Measurements from ENCODE around the gene WHAMM. TPM values are rescaled to one million over a fixed set of nuclear protein-coding genes. Genes with fewer than 3 reads are reported as not detected.

The WHAMM gene, protein sequence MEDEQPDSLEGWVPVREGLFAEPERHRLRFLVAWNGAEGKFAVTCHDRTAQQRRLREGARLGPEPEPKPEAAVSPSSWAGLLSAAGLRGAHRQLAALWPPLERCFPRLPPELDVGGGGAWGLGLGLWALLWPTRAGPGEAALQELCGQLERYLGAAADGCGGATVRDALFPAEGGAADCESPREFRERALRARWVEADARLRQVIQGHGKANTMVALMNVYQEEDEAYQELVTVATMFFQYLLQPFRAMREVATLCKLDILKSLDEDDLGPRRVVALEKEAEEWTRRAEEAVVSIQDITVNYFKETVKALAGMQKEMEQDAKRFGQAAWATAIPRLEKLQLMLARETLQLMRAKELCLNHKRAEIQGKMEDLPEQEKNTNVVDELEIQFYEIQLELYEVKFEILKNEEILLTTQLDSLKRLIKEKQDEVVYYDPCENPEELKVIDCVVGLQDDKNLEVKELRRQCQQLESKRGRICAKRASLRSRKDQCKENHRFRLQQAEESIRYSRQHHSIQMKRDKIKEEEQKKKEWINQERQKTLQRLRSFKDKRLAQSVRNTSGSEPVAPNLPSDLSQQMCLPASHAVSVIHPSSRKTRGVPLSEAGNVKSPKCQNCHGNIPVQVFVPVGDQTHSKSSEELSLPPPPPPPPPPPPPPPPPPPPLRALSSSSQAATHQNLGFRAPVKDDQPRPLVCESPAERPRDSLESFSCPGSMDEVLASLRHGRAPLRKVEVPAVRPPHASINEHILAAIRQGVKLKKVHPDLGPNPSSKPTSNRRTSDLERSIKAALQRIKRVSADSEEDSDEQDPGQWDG
- 10 to 100 TPM; 16.5 to 17.8 TPM for total RNA-seq

DNA sequence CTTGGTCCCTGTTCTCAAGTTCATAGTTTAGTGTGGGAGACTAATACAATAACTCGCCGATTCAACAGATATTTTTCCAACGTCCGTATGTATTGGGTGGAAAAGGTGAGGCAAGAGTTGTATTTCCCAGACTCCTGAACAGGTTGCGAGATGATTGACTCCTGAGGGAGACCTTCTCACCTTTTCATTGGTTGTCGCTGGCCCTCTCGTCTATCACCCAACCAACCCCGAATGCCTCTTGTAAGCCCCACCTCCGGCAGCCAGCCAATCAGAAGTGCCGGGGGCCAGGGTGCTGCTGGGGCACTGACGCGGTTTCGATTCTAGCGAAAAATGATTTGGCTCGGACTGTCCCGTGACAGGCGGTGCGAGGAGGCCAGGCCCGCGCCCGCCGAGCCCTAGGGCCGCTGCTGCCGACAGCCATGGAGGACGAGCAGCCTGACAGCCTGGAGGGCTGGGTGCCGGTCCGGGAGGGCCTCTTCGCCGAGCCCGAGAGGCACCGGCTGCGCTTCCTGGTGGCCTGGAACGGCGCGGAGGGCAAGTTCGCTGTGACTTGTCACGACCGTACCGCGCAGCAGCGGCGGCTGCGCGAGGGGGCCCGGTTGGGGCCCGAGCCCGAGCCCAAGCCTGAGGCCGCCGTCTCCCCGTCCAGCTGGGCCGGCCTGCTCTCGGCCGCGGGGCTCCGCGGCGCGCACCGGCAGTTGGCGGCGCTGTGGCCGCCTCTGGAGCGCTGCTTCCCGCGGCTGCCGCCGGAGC, at the start of gene WHAMM:
Gene WHAMM (plus strand): TSS at position 321 of the 753 bp plus-strand sequence. CDS start 99 bp downstream, at position 420.

DNA sequence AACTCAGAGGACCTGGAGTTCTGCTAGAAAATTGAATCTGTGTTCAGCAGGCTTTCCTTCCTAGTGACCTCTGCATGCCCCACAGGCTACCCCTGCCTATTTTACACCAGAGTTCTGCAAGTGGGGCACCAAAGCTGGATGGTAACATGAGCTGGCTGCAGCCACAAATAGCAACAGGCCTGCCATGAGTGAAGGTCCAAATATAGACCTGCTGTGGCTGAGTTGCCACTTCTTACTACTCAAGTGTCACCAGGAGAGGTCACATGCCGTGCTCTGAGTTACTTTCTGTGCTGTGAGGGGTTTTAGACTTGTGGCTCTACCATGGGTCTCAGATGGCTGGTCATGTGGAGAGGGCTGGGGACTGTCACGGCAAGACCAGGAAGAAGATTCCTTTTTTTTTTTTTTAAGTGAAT, 3.4 kb upstream of the WHAMM start, which contains the start of gene FSD2:
Gene FSD2 (minus strand): TSS at position 76 of the 413 bp plus-strand sequence. CDS start 18,679 bp downstream, outside the sequence.

Other genes starting within 250 kb of the WHAMM start
- not detected for gene CPEB1, start 162.3 kb upstream of the WHAMM start, total RNA-seq
- gene AP3B2, start 99.8 kb upstream of the WHAMM start, total RNA-seq, result not detected
- gene FSD2, start 3.6 kb upstream of the WHAMM start, total RNA-seq, result not detected
- 10 to 100 TPM; 10.7 to 12.9 TPM for gene HOMER2, start 143.1 kb downstream of the WHAMM start, total RNA-seq
- gene RAMAC, start 176.6 kb downstream of the WHAMM start, total RNA-seq, result 10 to 100 TPM; 24.5 to 25.4 TPM
- 10 to 100 TPM; 22.7 to 26.8 TPM for gene C15orf40, start 202.0 kb downstream of the WHAMM start, total RNA-seq